ENCODE measurements around the gene RAB11A.

DNA sequence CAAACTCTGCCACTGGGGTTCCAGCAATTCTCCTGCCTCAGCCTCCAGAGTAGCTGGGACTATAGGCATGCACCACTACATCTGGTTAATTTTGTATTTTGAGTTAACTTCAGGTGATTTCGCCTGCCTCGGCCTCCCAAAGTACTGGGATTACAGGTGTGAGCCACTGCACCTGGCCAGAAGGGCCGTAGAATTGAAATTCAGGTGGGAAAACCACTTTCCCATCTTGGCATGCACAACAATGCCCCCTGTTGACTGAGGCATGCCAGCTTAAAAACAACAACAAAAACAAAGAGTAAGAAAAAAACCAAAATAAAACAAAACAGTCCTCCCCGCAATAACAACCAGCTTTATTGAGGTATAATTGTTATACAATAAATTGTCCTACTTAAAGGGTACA lies 32.6 kb upstream of the RAB11A start:
- TF ChIP-seq, protein P1, sequence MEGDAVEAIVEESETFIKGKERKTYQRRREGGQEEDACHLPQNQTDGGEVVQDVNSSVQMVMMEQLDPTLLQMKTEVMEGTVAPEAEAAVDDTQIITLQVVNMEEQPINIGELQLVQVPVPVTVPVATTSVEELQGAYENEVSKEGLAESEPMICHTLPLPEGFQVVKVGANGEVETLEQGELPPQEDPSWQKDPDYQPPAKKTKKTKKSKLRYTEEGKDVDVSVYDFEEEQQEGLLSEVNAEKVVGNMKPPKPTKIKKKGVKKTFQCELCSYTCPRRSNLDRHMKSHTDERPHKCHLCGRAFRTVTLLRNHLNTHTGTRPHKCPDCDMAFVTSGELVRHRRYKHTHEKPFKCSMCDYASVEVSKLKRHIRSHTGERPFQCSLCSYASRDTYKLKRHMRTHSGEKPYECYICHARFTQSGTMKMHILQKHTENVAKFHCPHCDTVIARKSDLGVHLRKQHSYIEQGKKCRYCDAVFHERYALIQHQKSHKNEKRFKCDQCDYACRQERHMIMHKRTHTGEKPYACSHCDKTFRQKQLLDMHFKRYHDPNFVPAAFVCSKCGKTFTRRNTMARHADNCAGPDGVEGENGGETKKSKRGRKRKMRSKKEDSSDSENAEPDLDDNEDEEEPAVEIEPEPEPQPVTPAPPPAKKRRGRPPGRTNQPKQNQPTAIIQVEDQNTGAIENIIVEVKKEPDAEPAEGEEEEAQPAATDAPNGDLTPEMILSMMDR (IDR thresholded peaks at IDR 0.05) = peak; percentile 54
- TF ChIP-seq EZH2phosphoT487 (IDR thresholded peaks at IDR 0.05) = no peak

Measured in neural progenitor cell (in vitro differentiated cells).